ENCODE results near the gene CABP2.

DNA sequence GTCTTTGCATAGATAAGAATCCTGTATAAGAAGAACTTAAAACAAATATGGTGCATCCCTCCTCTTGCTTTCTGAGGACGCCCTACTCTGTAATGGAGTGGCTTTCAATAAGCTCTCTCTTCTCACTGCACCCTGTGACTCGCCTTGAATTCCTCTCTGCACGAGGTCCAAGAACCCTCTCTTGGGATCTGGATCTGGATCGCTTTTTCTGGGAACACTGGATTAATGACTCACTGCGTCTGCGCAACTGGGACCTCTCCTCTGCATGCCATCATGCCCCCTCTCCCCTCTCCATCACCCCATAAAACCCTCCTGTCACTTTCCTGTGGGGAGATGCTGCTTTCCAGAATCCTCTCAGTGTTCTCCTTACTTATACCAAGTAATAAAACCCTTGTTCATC is 15.1 kb upstream of the CABP2 start:
- TF ChIP-seq TCF12 (IDR thresholded peaks at IDR 0.05; ENCODE audit: low read depth) (no peak), TEAD4 (IDR thresholded peaks at IDR 0.05) (no peak), YY1 (IDR thresholded peaks at IDR 0.05; ENCODE audit: low read depth) (no peak), CREB1 (IDR thresholded peaks at IDR 0.05; ENCODE audit: low read depth) (no peak)
- TF ChIP-seq, protein P1, sequence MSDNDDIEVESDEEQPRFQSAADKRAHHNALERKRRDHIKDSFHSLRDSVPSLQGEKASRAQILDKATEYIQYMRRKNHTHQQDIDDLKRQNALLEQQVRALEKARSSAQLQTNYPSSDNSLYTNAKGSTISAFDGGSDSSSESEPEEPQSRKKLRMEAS (IDR thresholded peaks at IDR 0.05): no peak
- TF ChIP-seq, protein P2, sequence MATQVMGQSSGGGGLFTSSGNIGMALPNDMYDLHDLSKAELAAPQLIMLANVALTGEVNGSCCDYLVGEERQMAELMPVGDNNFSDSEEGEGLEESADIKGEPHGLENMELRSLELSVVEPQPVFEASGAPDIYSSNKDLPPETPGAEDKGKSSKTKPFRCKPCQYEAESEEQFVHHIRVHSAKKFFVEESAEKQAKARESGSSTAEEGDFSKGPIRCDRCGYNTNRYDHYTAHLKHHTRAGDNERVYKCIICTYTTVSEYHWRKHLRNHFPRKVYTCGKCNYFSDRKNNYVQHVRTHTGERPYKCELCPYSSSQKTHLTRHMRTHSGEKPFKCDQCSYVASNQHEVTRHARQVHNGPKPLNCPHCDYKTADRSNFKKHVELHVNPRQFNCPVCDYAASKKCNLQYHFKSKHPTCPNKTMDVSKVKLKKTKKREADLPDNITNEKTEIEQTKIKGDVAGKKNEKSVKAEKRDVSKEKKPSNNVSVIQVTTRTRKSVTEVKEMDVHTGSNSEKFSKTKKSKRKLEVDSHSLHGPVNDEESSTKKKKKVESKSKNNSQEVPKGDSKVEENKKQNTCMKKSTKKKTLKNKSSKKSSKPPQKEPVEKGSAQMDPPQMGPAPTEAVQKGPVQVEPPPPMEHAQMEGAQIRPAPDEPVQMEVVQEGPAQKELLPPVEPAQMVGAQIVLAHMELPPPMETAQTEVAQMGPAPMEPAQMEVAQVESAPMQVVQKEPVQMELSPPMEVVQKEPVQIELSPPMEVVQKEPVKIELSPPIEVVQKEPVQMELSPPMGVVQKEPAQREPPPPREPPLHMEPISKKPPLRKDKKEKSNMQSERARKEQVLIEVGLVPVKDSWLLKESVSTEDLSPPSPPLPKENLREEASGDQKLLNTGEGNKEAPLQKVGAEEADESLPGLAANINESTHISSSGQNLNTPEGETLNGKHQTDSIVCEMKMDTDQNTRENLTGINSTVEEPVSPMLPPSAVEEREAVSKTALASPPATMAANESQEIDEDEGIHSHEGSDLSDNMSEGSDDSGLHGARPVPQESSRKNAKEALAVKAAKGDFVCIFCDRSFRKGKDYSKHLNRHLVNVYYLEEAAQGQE (IDR thresholded peaks at IDR 0.05; ENCODE audit: low read depth): no peak
